Measurements from ENCODE around the gene C20orf204. TPM values are rescaled to one million over a fixed set of nuclear protein-coding genes. Genes with fewer than 3 reads are reported as not detected.
A peak's percentile ranks its signal among the peaks of the same experiment; 100 is the strongest.

The C20orf204 gene
- total and polyA plus RNA-seq, 3 experiments from 2014 or later: 0.40 to 2.7 (median 2.4) TPM

GRCh38 chr20:64037199-64037497, 1.2 kb downstream of the C20orf204 start:
- ChIA-PET CTCF (interaction anchor here (1.2 to 6.5 kb wide), 9 partner anchors 10 to 64 kb away, joined by 3 to 57 read pairs (median 7); partner anchors contain the start of genes PRPF6, SAMD10 and TCEA2), POLR2A (no interaction called here)
- Histone ChIP-seq H3K4me1 (ENCODE audit: insufficient read depth, low read length) (peaks cover 64% of the 10 kb centered on the region), H3K4me3 (ENCODE audit: low read length) (no peak overlapping the region), H3K27ac (ENCODE audit: low read depth, low read length) (no peak overlapping the region), H3K27me3 (ENCODE audit: insufficient read depth, low read length, poor library complexity, severe bottlenecking) (no peaks in the 10 kb centered on the region), H3K9me3 (ENCODE audit: low read length) (no peaks in the 10 kb centered on the region), H3K36me3 (ENCODE audit: insufficient read depth, low read length) (no peaks in the 10 kb centered on the region)
- peaks cover 21 to 75% (median 30%) of the 10 kb centered on the region in 3 donors for H3K4me1 Mint-ChIP-seq
- no peaks in the 10 kb centered on the region for H3K9me3 Mint-ChIP-seq
- no peak for DNase-seq
- peak overlapping the region in 5 of 7 donors; percentile 53 to 83 (median 67) for H3K4me3 Mint-ChIP-seq
- peak overlapping the region in 2 of 8 donors; percentile 33 to 54 for H3K27ac Mint-ChIP-seq
- peaks cover 0 to 23% (median 0%) of the 10 kb centered on the region in 3 donors for H3K36me3 Mint-ChIP-seq
- H3K27me3 Mint-ChIP-seq: peaks cover 0 to 3% of the 10 kb centered on the region in 2 donors

GRCh38 chr20:64037498-64038213, 1.7 kb downstream of the C20orf204 start:
- DNase-seq: no peak
- H3K4me3 Mint-ChIP-seq: peak overlapping the region; percentile 58 to 90 (median 65)
- Histone ChIP-seq H3K4me3 (ENCODE audit: low read length) (no peak overlapping the region), H3K36me3 (ENCODE audit: insufficient read depth, low read length) (no peaks in the 10 kb centered on the region), H3K27ac (ENCODE audit: low read depth, low read length) (no peak overlapping the region), H3K27me3 (ENCODE audit: insufficient read depth, low read length, poor library complexity, severe bottlenecking) (no peaks in the 10 kb centered on the region), H3K9me3 (ENCODE audit: low read length) (no peaks in the 10 kb centered on the region), H3K4me1 (ENCODE audit: insufficient read depth, low read length) (peaks cover 64% of the 10 kb centered on the region)
- peak overlapping the region in 3 of 8 donors; percentile 33 to 57 (median 40) for H3K27ac Mint-ChIP-seq
- no peaks in the 10 kb centered on the region for H3K9me3 Mint-ChIP-seq
- H3K27me3 Mint-ChIP-seq: peaks cover 0 to 3% of the 10 kb centered on the region in 2 donors
- H3K4me1 Mint-ChIP-seq: peaks cover 22 to 77% (median 30%) of the 10 kb centered on the region in 3 donors
- POLR2A ChIA-PET: interaction anchor here (1.0 to 1.6 kb wide), 3 partner anchors 46 to 82 kb away, joined by 5 to 15 read pairs (median 6); partner anchors contain the start of genes LKAAEAR1, PRPF6 and SAMD10
- CTCF ChIA-PET: interaction anchor here (0.9 to 6.5 kb wide), 25 partner anchors 9 to 471 kb away, joined by 3 to 57 read pairs (median 6); partner anchors contain the start of genes OPRL1, PRPF6, RGS19 and SAMD10
- peaks cover 0 to 18% (median 0%) of the 10 kb centered on the region in 3 donors for H3K36me3 Mint-ChIP-seq

- no peak for DNase-seq
- Mint-ChIP-seq H3K27me3 (peaks cover 0 to 3% of the 10 kb centered on the region in 2 donors), H3K9me3 (no peaks in the 10 kb centered on the region), H3K4me3 (peak overlapping the region in 5 of 7 donors; percentile 32 to 67 (median 64)), H3K36me3 (peaks cover 0 to 12% (median 0%) of the 10 kb centered on the region in 3 donors), H3K27ac (no peak overlapping the region), H3K4me1 (peaks cover 22 to 77% (median 30%) of the 10 kb centered on the region in 3 donors)
- Histone ChIP-seq H3K36me3 (ENCODE audit: insufficient read depth, low read length) (no peaks in the 10 kb centered on the region), H3K9me3 (ENCODE audit: low read length) (no peaks in the 10 kb centered on the region), H3K27me3 (ENCODE audit: insufficient read depth, low read length, poor library complexity, severe bottlenecking) (no peaks in the 10 kb centered on the region), H3K4me3 (ENCODE audit: low read length) (peak overlapping the region; percentile 49), H3K27ac (ENCODE audit: low read depth, low read length) (no peak overlapping the region), H3K4me1 (ENCODE audit: insufficient read depth, low read length) (peaks cover 64% of the 10 kb centered on the region)
- ChIA-PET CTCF (interaction anchor here (0.9 to 6.5 kb wide), 32 partner anchors 9 to 542 kb away, joined by 3 to 57 read pairs (median 5); partner anchors contain the start of genes OPRL1, PRPF6, RGS19 and SAMD10), POLR2A (interaction anchor here (0.7 to 1.6 kb wide), 6 partner anchors 15 to 82 kb away, joined by 4 to 15 read pairs (median 4); partner anchors contain the start of genes LKAAEAR1, PRPF6 and SAMD10)
These were observed 2.2 kb downstream of the C20orf204 start for GRCh38 chr20:64038224-64038564.

GRCh38 chr20:64038565-64039292, 2.7 kb downstream of the C20orf204 start:
- ChIA-PET CTCF (interaction anchor here (0.9 to 6.5 kb wide), 39 partner anchors 8 to 543 kb away, joined by 3 to 57 read pairs (median 4); partner anchors contain the start of genes LKAAEAR1, OPRL1, PRPF6 and PTK6), POLR2A (interaction anchor here (0.7 to 1.6 kb wide), 7 partner anchors 16 to 518 kb away, joined by 4 to 15 read pairs (median 4); partner anchors contain the start of genes LKAAEAR1, PPDPF, PRPF6 and SAMD10)
- H3K27me3 Mint-ChIP-seq: peaks cover 0 to 6% of the 10 kb centered on the region in 2 donors
- H3K4me1 ChIP-seq (ENCODE audit: insufficient read depth, low read length): peaks cover 64% of the 10 kb centered on the region
- H3K27me3 ChIP-seq (ENCODE audit: insufficient read depth, low read length, poor library complexity, severe bottlenecking): no peaks in the 10 kb centered on the region
- peak overlapping the region; percentile 48 to 82 (median 59) for H3K4me3 Mint-ChIP-seq
- H3K36me3 Mint-ChIP-seq: peaks cover 0 to 7% (median 0%) of the 10 kb centered on the region in 3 donors
- peak overlapping the region in 1 of 8 donors; percentile 84 for H3K27ac Mint-ChIP-seq
- no peaks in the 10 kb centered on the region for H3K9me3 Mint-ChIP-seq
- peak; percentile 63 to 82 (median 66) for DNase-seq
- no peaks in the 10 kb centered on the region for H3K9me3 ChIP-seq (ENCODE audit: low read length)
- H3K36me3 ChIP-seq (ENCODE audit: insufficient read depth, low read length): no peaks in the 10 kb centered on the region
- H3K4me1 Mint-ChIP-seq: peaks cover 24 to 78% (median 33%) of the 10 kb centered on the region in 3 donors
- peak overlapping the region; percentile 49 for H3K4me3 ChIP-seq (ENCODE audit: low read length)
- no peak overlapping the region for H3K27ac ChIP-seq (ENCODE audit: low read depth, low read length)

GRCh38 chr20:64039293-64040160, 3.5 kb downstream of the C20orf204 start:
- Mint-ChIP-seq H3K27me3 (peaks cover 0 to 9% of the 10 kb centered on the region in 2 donors), H3K27ac (peak overlapping the region in 2 of 8 donors; percentile 84 to 89), H3K4me3 (peak overlapping the region; percentile 52 to 84 (median 70)), H3K4me1 (peaks cover 22 to 77% (median 28%) of the 10 kb centered on the region in 3 donors), H3K9me3 (no peaks in the 10 kb centered on the region), H3K36me3 (peaks cover 0 to 1% (median 0%) of the 10 kb centered on the region in 3 donors)
- no peak for DNase-seq
- Histone ChIP-seq H3K9me3 (ENCODE audit: low read length) (no peaks in the 10 kb centered on the region), H3K27me3 (ENCODE audit: insufficient read depth, low read length, poor library complexity, severe bottlenecking) (no peaks in the 10 kb centered on the region), H3K4me3 (ENCODE audit: low read length) (peak overlapping the region; percentile 49), H3K27ac (ENCODE audit: low read depth, low read length) (no peak overlapping the region), H3K36me3 (ENCODE audit: insufficient read depth, low read length) (no peaks in the 10 kb centered on the region), H3K4me1 (ENCODE audit: insufficient read depth, low read length) (peaks cover 56% of the 10 kb centered on the region)
- ChIA-PET CTCF (interaction anchor here (0.9 to 6.5 kb wide), 29 partner anchors 9 to 543 kb away, joined by 3 to 57 read pairs (median 5); partner anchors contain the start of genes LKAAEAR1, OPRL1, PRPF6 and PTK6), POLR2A (interaction anchor here (1.0 to 1.6 kb wide), 4 partner anchors 18 to 519 kb away, joined by 3 to 6 read pairs (median 4); partner anchors contain the start of genes PPDPF and SAMD10)

- H3K27ac Mint-ChIP-seq: no peak overlapping the region
- peaks cover 48% of the 10 kb centered on the region for H3K4me1 ChIP-seq (ENCODE audit: insufficient read depth, low read length)
- no peaks in the 10 kb centered on the region for H3K9me3 ChIP-seq (ENCODE audit: low read length)
- no peaks in the 10 kb centered on the region for H3K27me3 ChIP-seq (ENCODE audit: insufficient read depth, low read length, poor library complexity, severe bottlenecking)
- POLR2A ChIA-PET: interaction anchor here (1.0 to 1.6 kb wide), 2 partner anchors 61 to 520 kb away, joined by 3 to 4 read pairs; partner anchors contain the start of genes PPDPF and SAMD10
- CTCF ChIA-PET: interaction anchor here (0.9 to 6.5 kb wide), 15 partner anchors 9 to 80 kb away, joined by 3 to 57 read pairs (median 8); partner anchors contain the start of genes LKAAEAR1, OPRL1, PRPF6 and RGS19
- H3K27ac ChIP-seq (ENCODE audit: low read depth, low read length): no peak overlapping the region
- peaks cover 15 to 70% (median 19%) of the 10 kb centered on the region in 3 donors for H3K4me1 Mint-ChIP-seq
- peak overlapping the region; percentile 12 to 84 (median 67) for H3K4me3 Mint-ChIP-seq
- H3K36me3 ChIP-seq (ENCODE audit: insufficient read depth, low read length): no peaks in the 10 kb centered on the region
- H3K9me3 Mint-ChIP-seq: no peaks in the 10 kb centered on the region
- no peak overlapping the region for H3K4me3 ChIP-seq (ENCODE audit: low read length)
- no peak for DNase-seq
- peaks cover 0 to 13% of the 10 kb centered on the region in 2 donors for H3K27me3 Mint-ChIP-seq
- no peaks in the 10 kb centered on the region for H3K36me3 Mint-ChIP-seq
These were observed 4.5 kb downstream of the C20orf204 start for GRCh38 chr20:64040231-64041039.

Data from CD8-positive, alpha-beta memory T cell (primary cell).